Measurements from ENCODE around the gene CYP27A1. TPM values are rescaled to one million over a fixed set of nuclear protein-coding genes. Genes with fewer than 3 reads are reported as not detected.

The CYP27A1 gene
- total and polyA plus RNA-seq, 2 of the 8 experiments (the other 6 are each of a cell fraction or from before 2014, with no cell fraction given), result 5.4 to 14.7 TPM

DNA sequence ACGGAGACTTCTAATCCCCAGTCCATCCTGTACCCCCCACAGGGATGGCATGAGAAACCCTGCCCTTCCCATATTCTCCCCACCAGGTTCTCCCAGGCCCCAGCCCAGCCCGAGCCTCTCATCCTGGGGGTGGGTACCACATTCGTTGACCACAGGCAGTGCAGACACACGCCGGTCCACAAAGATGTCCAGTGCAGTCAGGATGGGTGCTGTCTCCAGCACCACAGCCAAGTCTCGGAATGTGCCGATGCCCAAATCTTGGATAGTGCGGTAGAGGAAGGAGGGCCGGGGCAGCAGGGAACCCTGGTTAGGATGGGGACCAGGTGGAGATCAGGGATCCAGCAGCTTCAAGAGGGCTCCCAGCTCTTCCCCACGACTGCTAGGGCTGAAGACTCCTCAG is 44.8 kb downstream of the CYP27A1 start (continued):
- TF ChIP-seq RAD21 (IDR thresholded peaks at IDR 0.05 in 1 of 2, conservative IDR thresholded peaks at IDR 0.05 in 1 of 2; ENCODE audit: low read depth in 2 of 2, low read length in 2 of 2) (no peak), SIRT6 (IDR thresholded peaks at IDR 0.05; ENCODE audit: low read length) (no peak), POLR2AphosphoS5 (IDR thresholded peaks at IDR 0.05; ENCODE audit: low read depth, low read length) (no peak), TCF12 (IDR thresholded peaks at IDR 0.05; ENCODE audit: low read depth, low read length) (no peak), GTF2F1 (IDR thresholded peaks at IDR 0.05; ENCODE audit: borderline replicate concordance, low read depth, low read length) (no peak)
